MM.1S (cell line): ENCODE measurements around the gene ASTN1.

Source experiments
- DNase-seq: peaks from one replicate; pipeline ENCODE4 v3.0.0-alpha.2; 2015
- H2AFZ ChIP-seq: fragments of 300-600 bp; sonication (generic); 2 replicates; pipeline ENCODE4 v1.6.0; 2016; ENCODE audit warnings: antibody characterized with exemption, low read length
- H3F3A ChIP-seq: fragments of 300-600 bp; sonication (generic); 2 replicates; pipeline ENCODE4 v1.6.1; 2016; ENCODE audit warnings: mild to moderate bottlenecking, antibody characterized with exemption, low read length, moderate library complexity, mixed read lengths; ENCODE audit not compliant: insufficient read depth
- H3K27ac ChIP-seq: fragments of 300-600 bp; sonication (generic); 2 replicates; pipeline ENCODE4 v1.5.1; 2016; ENCODE audit warnings: mild to moderate bottlenecking, low read length
- H3K27me3 ChIP-seq: fragments of 300-600 bp; sonication (generic); replicated peaks from 2 replicates; pipeline ENCODE4 v1.6.0; 2016; ENCODE audit warnings: low read length; ENCODE audit not compliant: insufficient read depth
- H3K36me3 ChIP-seq: fragments of 300-600 bp; sonication (generic); replicated peaks from 2 replicates; pipeline ENCODE4 v1.6.1; 2016; ENCODE audit warnings: mild to moderate bottlenecking, low read length, mixed read lengths; ENCODE audit not compliant: insufficient read depth
- H3K4me1 ChIP-seq: fragments of 300-600 bp; sonication (generic); 2 replicates; pipeline ENCODE4 v1.6.1; 2016; ENCODE audit warnings: low read length, mixed read lengths
- H3K4me2 ChIP-seq: fragments of 300-600 bp; sonication (generic); 2 replicates; pipeline ENCODE4 v1.6.0; 2016; ENCODE audit warnings: low read depth, low read length
- H3K4me3 ChIP-seq: fragments of 300-600 bp; sonication (generic); 2 replicates; pipeline ENCODE4 v1.5.1; 2016; ENCODE audit warnings: low read length, mixed read lengths
- H3K79me2 ChIP-seq: fragments of 300-600 bp; sonication (generic); 2 replicates; pipeline ENCODE4 v1.6.1; 2016; ENCODE audit warnings: mixed run types, low read length, mixed read lengths
- H3K9ac ChIP-seq: fragments of 300-600 bp; sonication (generic); 2 replicates; pipeline ENCODE4 v1.6.1; 2016; ENCODE audit warnings: low read length, mixed read lengths
- H3K9me2 ChIP-seq: fragments of 300-600 bp; sonication (generic); replicated peaks from 2 replicates; pipeline ENCODE4 v1.6.1; 2016; ENCODE audit warnings: mild to moderate bottlenecking, low read length, mixed read lengths; ENCODE audit not compliant: insufficient read depth
- H3K9me3 ChIP-seq: fragments of 300-600 bp; sonication (generic); replicated peaks from 2 replicates; pipeline ENCODE4 v1.6.1; 2016; ENCODE audit warnings: mild to moderate bottlenecking, low read length, mixed read lengths; ENCODE audit not compliant: insufficient read depth
- H4K20me1 ChIP-seq: fragments of 300-600 bp; sonication (generic); 2 replicates; pipeline ENCODE4 v1.6.1; 2016; ENCODE audit warnings: mild to moderate bottlenecking, low read length, moderate library complexity, mixed read lengths; ENCODE audit not compliant: insufficient read depth
- CTCF ChIP-seq: fragments of 300-600 bp; sonication (generic); IDR thresholded peaks from 2 replicates; pipeline ENCODE4 v1.5.1; 2016; ENCODE audit warnings: antibody characterized with exemption, low read length, mixed read lengths
- EZH2 ChIP-seq: fragments of 300-600 bp; sonication (generic); optimal IDR thresholded peaks from 2 replicates; pipeline ENCODE3; 2017; ENCODE audit warnings: low read depth, mild to moderate bottlenecking, antibody characterized with exemption, low read length, mixed read lengths
- EZH2phosphoT487 ChIP-seq: fragments of 300-600 bp; sonication (generic); IDR thresholded peaks from 2 replicates; pipeline ENCODE4 v1.6.1; 2018; ENCODE audit warnings: antibody characterized with exemption, low read length

The ASTN1 gene

GRCh38 chr1:177065430-177065829 is 99.1 kb downstream of the ASTN1 start:
- no peak overlapping the region for H3K27ac ChIP-seq
- no peaks in the 10 kb centered on the region for H3K4me1 ChIP-seq
- TF ChIP-seq EZH2 (no peak), CTCF (no peak), EZH2phosphoT487 (no peak)
- DNase-seq = no peak
- H3F3A ChIP-seq = no peaks in the 10 kb centered on the region
- no peaks in the 10 kb centered on the region for H3K9me3 ChIP-seq
- no peak overlapping the region for H2AFZ ChIP-seq
- H4K20me1 ChIP-seq = no peaks in the 10 kb centered on the region
- H3K36me3 ChIP-seq = no peaks in the 10 kb centered on the region
- no peak overlapping the region for H3K4me3 ChIP-seq
- H3K4me2 ChIP-seq = no peak overlapping the region
- no peak overlapping the region for H3K9ac ChIP-seq
- H3K27me3 ChIP-seq = no peaks in the 10 kb centered on the region
- H3K79me2 ChIP-seq = no peaks in the 10 kb centered on the region
- H3K9me2 ChIP-seq = no peaks in the 10 kb centered on the region

GRCh38 chr1:177063648-177064047 is 100.9 kb downstream of the ASTN1 start:
- TF ChIP-seq EZH2 = no peak
- TF ChIP-seq CTCF = no peak
- no peak for TF ChIP-seq EZH2phosphoT487
- Histone ChIP-seq H3K4me3 (no peak overlapping the region), H3F3A (no peaks in the 10 kb centered on the region), H3K79me2 (no peaks in the 10 kb centered on the region), H4K20me1 (no peaks in the 10 kb centered on the region), H3K27me3 (no peaks in the 10 kb centered on the region), H2AFZ (no peak overlapping the region), H3K4me2 (no peak overlapping the region), H3K36me3 (no peaks in the 10 kb centered on the region), H3K9me3 (no peaks in the 10 kb centered on the region), H3K4me1 (no peaks in the 10 kb centered on the region), H3K27ac (no peak overlapping the region), H3K9ac (no peak overlapping the region), H3K9me2 (no peaks in the 10 kb centered on the region)
- DNase-seq = no peak

- H3K9ac ChIP-seq = no peak overlapping the region
- H4K20me1 ChIP-seq = no peaks in the 10 kb centered on the region
- no peaks in the 10 kb centered on the region for H3K9me3 ChIP-seq
- no peak overlapping the region for H3K4me3 ChIP-seq
- no peaks in the 10 kb centered on the region for H3K4me1 ChIP-seq
- no peaks in the 10 kb centered on the region for H3K9me2 ChIP-seq
- H3K4me2 ChIP-seq = no peak overlapping the region
- H3K27me3 ChIP-seq = no peaks in the 10 kb centered on the region
- H3K27ac ChIP-seq = no peak overlapping the region
- no peaks in the 10 kb centered on the region for H3F3A ChIP-seq
- H2AFZ ChIP-seq = no peak overlapping the region
- no peak for DNase-seq
- H3K79me2 ChIP-seq = no peaks in the 10 kb centered on the region
- no peaks in the 10 kb centered on the region for H3K36me3 ChIP-seq
- TF ChIP-seq CTCF = no peak
Measured at GRCh38 chr1:177054542-177054941, 110.0 kb downstream of the ASTN1 start.

GRCh38 chr1:177053648-177054047 is 110.9 kb downstream of the ASTN1 start:
- Histone ChIP-seq H3K4me1 (no peaks in the 10 kb centered on the region), H4K20me1 (no peaks in the 10 kb centered on the region), H2AFZ (no peak overlapping the region), H3K36me3 (no peaks in the 10 kb centered on the region), H3K9me2 (no peaks in the 10 kb centered on the region), H3K9ac (no peak overlapping the region), H3K27ac (no peak overlapping the region), H3K4me3 (no peak overlapping the region), H3K79me2 (no peaks in the 10 kb centered on the region), H3K9me3 (no peaks in the 10 kb centered on the region), H3K27me3 (no peaks in the 10 kb centered on the region), H3K4me2 (no peak overlapping the region), H3F3A (no peaks in the 10 kb centered on the region)
- TF ChIP-seq EZH2 = no peak
- TF ChIP-seq CTCF = no peak
- TF ChIP-seq EZH2phosphoT487 = no peak
- no peak for DNase-seq
